Hematopoietic multipotent progenitor cell treated with erythropoietin and hydrocortisone succinate and interleukin-3 and kit ligand, for 4 days (in vitro differentiated cells): ENCODE measurements around the gene MUC16.
"Not testable (repeated sequence)": the region's sequence is repeated elsewhere in the genome, so short reads cannot be mapped to it uniquely, and the experiment has no call there.

Source experiments
- DNase-seq: peaks from one replicate; pipeline ENCODE4 v3.0.0-alpha.2; 2015

Gene MUC16

DNA sequence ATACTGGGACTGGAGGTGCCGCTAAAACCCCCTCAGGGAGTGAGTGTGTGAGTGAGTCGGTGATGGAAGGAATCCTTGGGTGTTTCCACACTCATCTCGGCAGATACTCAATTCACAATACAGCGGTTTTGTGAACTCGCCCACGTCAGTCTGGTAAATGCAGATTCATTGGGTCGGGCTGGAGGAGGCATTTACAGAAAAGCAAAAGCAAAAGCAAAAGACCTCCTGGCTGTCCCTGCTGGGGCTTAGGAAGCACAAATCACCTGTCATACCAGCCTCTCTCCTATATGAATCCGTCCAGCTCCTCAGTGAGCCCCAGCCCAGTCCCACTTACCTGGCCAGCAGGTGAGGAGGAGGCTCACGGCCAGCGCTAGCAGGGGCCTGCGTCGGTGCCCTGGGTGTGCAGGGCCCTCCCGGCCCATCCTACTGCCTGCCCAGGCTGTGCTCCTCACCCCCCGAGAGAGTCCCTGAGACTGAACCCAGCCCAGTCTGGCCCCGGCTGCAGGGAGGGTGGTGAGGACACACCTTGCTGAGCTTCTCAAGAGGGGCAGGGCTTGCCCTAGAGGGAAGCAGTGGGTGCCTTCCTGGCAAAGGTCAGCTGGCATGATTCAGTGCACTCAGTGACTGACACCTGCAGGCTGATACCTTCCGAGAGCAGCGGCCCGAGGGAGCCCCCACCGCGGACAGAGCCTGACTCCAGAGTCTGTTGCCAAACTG, at the start of gene MUC16:
TSS of gene MUC16 (minus strand) at position 475 of the 717 bp plus-strand sequence.
- no peak for DNase-seq

DNA sequence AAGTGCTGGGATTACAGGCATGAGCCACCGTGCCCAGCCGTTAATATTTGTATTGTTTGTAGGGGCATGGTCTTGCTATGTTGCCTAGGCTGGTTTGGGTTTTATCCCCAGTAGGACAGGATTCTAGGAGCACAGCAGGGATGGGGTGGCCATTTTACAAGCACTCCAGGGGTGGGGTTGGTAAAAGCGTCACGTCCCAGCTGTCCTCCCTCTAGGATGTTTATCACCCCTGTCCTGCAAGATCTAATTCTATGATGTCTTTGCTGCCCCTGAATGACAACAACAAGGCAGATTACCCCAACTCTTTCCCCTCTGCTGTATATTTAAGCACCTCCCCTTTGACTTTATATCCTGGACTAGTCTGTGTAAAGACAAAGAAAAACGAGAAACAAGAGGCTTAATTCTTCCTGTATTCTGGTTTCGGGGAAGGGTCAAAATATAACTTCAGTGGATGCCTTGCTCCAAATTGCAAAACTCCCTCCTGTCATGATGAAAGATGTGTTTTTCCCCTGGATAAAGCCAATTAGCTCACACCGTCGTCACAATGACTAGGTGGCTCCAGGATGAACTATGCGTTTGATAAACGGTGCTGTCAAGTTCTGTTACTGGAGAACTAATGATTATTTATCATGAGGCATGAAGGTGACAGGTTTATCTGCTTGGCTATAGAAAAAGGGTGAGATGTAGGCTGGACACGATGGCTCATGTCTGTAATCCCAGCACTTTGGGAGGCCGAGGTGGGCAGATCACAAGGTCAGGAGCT, 48.9 kb upstream of the MUC16 start:
- no peak for DNase-seq

DNA sequence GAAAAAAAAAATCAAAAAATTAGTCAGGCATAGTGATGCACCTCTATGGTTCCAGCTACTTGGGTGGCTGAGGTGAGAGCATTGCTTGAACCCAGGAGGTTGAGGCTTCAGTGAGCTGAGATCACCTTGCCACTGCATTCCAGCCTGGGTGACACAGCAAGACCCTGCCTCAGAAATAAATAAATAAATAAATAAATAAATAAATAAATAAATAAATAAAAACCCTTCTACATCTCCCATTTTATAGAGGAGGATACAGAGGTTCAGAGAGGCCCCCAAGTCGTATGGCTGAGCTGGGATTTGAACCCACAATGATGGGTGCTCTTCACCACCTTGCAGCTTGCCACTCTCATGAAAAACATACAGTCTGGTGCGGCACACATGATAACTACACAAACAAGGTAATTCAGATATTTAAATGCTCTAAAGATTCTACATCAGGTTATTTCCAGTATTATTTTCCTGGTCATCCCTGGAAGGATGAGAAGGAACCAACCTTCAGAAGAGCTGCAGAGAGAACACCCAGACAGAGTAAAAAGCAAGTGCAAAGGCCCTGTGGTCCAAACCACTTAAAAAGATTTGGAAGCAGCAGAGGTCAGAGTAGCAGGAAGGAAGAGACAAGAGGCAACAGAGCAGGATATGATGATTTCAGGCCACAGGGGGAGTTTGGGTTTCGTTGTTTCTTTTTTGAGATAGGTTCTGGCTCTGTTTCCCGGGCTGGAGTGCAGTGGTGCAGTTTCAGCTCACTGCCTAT, 47.5 kb upstream of the MUC16 start:
- DNase-seq = no peak

DNA sequence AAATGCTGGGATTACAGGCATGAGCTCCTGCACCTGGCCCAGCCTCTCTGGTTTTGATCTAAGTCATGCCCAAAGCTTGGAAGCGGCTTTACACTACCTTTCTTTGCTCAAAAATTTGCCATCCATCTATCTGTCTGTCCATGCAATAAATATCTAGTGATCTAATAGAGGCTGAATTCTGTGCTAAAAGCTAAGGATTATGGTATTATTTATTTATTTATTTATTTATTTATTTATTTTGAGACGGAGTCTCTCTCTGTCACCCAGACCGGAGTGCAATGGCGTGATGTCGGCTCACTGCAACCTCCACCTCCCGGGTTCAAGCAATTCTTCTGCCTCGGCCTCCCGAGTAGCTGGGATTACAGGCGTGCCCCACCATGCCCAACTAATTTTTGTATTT, 45.9 kb upstream of the MUC16 start:
- DNase-seq = not testable (repeated sequence)

DNA sequence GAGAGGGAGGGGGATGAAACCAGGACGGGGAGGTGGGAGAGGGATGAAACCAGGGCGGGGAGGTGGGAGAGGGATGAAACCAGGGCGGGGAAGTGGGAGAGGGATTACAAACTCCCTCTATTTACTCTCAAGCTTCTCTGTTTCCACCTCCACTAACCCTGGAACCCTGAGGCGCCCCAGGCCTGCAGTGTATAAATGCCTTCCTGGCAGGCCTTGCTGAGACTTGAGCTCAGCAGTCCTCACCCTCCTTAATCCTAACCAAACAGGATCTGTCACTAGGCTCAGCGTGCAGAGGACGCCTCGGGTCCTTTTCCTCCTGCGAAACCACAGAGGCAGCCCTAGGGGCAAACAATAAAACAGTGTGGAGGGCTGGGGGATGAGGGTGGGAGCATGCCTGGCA, 44.6 kb upstream of the MUC16 start:
- DNase-seq = no peak

DNA sequence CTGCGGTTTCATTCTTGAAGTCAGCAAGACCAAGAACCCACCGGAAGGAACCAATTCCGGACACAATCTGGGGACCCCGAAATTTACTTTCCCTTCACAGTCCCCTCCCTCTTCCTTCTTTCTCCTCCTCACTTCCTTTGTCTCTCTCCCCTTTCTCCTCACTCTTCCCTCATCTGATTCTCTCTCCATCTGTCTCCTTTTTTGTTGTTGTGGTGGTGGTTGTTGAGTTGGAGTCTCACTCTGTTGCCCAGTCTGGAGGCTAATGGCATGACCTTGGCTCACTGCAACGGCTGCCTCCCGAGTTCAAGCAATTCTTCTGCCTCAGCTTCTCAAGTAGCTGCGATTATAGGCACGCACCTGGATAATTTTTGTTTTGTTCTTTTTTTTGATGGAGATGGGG, 44.0 kb upstream of the MUC16 start:
- DNase-seq = no peak

DNA sequence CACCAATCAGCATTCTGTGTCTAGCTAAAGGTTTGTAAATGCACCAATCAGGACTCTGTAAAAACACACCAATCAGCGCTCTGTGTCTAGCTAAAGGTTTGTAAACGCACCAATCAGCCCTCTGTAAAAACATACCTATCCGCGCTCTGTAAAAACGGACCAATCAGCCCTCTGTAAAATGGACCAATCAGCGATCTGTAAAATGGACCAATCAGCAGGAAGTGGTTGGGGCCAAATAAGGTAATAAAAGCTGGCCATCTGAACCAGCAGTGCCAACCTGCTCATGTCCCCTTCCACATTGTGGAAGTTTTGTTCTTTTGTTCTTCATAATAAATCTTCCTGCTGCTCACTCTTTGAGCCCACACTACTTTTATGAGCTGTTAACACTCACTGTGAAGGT, 43.5 kb upstream of the MUC16 start:
- DNase-seq = not testable (repeated sequence)

DNA sequence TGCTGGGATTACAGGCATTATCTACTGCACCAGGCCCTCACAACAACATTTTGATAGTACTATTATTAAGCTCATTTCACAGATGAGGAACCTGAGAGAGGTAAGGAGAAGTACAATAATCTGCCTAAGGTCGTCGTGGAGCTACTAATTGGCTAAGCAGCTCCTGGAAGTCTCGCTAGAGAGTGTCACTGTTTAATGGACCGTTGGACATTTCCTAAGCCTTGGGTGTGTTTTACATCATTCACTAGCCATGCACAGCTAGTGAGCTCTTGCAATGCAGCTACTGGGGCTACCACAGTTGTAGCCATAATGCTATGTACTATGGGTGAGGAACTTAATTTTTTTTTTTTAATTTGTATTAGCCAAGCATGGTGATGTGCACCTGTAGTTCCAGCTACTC, 42.7 kb upstream of the MUC16 start:
- DNase-seq = no peak

DNA sequence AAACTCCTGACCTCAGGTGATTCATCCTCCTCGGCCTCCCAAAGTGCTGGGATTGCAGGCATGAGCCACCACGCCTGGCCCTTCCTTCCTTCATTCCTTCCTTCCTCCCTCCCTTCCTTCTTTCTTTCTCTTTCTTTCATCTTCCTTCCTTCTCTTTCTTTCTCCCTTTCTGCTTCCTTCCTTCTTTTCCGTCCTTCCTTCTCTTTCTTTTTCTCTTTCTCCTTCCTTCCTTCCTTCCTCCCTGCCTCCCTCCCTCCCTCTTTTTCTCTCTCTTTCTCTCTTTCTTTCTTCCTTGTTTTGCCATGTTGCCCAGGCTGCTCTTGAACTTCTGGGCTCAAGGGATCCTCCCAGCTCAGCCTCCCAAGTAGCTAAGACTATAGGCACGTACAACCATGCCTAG, 36.5 kb upstream of the MUC16 start:
- DNase-seq = no peak

DNA sequence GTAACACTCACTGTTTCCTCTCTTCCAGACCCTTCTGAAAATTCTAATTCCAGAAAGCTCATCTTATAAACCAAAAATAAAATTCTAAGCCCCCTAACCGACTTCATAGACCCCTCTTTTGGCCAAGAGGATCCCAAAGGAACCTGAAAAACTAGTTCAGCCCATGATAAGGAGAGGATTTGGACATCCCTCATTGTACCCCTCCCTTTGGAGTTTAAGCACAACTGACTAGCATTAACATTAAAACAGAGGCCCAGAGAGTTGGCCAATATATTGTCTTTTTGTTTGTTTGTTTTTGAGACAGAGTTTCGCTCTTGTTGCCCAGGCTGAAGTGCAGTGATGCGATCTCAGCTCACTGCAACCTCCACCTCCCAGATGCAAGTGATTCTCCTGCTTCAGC, 34.2 kb upstream of the MUC16 start:
- no peak for DNase-seq

DNA sequence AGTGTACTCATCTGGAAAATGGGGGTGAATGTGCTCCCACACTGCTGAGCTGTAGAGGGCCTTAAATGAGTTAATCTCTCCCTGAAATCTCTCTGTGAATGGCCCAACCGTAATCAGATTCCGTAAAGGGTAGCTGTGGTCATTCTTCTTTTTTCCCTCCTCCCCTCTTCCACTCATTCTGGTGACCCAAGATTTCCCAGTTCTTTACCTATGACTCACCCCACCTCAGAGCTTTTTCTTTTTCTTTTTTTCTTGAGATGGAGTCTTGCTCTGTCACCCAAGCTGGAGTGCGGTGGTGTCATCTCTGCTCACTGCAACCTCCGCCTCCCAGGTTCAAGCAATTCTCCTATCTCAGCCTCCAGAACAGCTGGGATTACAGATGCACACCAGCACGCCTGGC, 33.3 kb upstream of the MUC16 start:
- DNase-seq = no peak

DNA sequence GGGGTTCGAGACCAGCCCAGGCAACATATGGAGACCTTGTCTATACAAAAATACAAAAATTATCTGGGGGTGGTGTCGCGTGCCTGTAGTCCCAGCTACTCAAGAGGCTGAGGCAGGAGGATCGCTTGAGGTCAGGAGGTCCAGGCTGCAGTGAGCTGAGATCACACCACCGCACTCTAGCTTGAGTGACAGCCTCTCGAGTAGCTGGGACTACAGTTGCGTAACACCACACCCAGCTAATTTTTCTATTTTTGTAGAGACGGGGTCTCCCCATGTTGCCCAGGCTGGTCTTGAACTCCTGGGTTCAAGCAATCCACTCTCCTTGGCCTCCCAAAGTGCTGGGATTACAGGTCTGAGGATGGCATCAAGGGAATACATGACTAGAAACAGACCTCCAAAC, 30.8 kb upstream of the MUC16 start:
- no peak for DNase-seq

DNA sequence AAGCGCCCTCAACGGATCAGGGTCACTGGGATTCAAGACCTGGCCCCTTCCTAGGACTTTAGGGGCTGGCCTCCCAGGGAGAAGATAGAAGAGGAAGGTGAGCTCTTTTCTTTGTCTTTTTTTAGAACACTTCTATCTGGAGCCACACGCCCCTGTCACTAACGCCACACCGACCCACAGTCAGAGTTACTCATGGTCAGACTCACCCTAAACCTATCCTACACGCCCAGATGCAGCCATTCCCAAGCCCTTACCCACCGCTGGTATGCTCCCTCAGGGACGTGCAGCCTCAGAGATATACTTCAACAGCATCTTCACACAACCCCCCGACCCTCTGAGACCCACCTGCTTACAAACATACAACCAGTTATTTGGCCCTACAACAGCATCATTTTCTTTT, 29.9 kb upstream of the MUC16 start:
- DNase-seq = no peak

DNA sequence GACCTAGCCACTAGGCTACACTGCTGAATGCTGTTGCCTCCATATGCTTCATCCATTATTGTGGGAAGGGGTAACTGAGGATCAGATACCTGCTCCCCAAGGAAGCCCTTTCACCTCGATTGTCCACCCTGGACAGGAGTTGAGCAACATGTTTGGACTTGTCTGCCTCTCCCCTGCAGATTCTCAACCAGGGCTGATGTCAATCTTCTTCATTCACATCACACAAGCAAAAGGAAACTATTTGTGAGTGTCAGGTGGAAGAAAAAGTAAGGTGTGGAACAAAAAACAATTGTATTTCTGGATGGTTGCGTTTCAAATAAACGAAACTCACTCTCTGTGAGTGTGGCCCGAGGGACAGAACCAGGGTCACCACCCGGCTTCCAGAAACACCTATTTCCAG, 29.5 kb upstream of the MUC16 start:
- no peak for DNase-seq

DNA sequence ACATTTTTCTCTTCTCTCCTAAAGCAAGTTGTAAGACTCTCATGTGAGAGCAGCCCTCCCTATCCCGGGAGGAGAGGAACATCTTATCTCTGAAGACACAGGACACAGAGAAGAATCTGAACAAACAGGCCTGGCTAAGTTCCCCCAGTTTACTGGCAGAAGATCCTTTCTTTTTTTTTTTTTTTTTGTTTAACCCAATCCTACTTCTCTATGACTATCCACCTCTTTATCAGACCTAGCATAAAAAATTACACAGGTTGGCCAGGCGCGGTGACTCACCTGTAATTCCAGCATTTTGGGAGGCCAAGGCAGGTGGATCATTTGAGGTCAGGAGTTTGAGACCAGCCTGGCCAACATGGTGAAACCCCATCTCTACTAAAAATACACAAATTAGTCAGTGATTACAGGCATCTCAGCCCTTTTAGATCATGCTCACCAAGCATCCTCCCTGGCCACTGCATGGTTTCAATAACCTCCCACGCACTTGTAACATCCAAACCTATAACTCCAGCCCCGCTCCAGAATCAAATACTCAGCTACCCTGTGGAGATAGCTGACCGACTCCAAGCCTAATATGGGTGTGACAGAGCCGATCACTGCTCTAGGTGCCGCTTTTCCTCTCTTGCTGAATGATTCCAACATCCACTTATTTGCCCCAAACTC, 27.3 kb upstream of the MUC16 start:
- no peak for DNase-seq

DNA sequence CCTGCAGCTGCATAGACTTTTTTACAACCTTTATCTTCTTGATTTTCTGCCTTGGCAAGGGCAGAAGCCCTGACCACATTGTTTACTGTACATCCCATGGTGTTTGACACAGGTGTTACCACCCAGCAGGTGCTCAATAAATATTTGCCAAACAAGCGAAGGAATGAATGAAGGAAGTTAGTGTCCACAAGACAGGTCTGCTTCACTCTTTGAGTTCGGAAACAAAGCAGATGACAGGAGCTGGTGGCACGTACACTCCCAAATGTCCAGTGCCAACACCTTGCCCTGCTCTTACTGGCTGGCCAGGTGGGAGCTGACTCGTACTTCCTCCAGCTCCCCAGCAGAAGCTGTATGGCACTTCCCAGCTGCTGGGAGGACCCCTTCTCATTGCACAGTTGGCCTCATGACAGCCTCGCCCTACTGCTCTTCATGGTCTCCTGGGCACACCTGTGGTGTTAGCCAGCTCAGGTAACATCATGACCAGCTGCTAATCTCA, 22.0 kb upstream of the MUC16 start:
- DNase-seq = no peak

DNA sequence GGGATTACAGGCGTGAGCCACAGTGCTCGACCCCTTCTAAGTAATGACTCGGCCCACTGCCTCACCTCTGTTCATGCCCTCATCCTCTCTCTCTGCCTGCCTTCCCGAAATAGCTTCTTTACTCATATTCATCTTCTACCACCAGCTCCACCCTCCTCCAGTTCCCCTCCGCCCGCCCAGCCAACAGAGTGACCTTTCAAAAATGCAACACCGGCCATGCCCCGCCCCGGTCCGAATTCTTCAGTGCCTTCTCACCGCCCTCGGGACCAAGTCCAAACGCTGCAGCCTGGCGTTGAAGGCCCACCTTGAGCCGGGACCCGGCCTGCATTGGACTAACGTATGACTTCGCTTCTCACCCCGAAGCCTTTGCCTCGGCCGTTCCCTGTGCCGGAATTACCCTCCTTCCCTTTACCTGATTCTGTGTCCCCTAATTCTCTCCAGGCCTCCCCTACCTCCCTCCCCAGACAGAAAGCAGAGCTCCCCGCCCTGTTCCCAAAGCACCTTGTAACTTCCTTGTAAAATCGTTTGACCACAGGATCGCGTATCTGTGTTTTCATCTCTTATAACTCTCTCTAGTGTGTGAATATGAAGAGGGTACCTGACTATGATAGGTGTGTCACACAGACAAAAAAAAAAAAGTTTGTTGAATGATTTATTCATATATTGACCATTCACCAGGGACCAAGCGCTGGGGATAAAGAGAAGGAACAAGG, 8.1 kb upstream of the MUC16 start:
- no peak for DNase-seq

DNA sequence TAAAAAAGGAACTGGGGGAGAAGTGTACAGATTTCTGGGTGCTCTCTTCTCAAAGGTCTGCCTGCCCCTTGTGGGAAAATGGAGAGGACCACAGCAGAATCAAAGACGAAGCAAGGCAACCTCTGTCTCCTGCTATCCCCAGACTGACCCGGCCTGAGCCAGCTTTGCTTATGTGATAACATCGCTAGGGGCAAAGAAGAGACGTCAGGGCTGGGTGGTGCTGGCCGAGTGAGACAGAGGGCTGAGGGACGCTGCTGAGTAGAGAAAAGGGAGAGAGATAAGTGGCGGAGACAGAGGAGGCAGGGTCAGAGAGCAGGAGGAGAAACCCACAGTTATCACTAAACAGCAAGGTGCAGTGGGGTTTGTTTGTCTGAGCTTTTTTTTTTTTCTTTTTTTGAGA, 4.6 kb upstream of the MUC16 start:
- peak; percentile 15 for DNase-seq

DNA sequence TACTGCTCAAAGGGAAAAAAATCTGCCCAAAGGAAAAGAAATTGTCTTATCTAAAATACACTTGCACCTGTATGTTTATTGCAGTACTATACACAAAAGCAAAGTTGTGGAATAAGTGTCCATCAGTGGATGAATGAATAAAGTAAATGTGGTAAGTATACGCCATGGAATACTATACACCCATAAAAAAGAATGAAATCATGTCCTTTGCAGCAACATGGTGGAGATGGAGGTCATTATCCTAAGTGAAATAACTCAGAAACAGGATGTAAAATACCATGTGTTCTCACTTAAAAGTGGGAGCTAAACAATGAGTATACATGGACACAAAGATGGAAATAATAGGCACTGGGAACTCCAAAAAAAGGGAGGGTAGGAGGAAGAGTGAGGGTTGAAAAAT, 3.8 kb upstream of the MUC16 start:
- no peak for DNase-seq

DNA sequence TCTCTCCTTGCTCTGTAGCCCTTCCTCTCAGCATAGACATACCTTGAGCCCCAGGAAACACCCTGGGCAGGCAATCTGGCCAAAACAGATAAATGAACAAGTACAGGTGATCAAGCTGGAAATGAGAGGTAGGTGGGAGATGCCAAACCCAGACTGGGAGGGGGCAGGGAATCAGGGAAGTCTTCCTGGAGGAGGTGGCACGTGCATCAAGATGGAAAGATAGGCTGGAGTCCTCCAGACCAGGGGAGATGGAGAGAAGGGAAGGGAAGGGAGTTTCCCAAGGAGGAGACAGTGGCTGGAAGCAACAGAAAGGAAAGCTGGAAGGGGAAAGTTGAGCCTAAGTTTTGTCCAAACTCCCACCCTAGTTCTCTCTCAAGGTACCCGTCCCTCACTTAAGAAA, 1.7 kb upstream of the MUC16 start:
- no peak for DNase-seq

DNA sequence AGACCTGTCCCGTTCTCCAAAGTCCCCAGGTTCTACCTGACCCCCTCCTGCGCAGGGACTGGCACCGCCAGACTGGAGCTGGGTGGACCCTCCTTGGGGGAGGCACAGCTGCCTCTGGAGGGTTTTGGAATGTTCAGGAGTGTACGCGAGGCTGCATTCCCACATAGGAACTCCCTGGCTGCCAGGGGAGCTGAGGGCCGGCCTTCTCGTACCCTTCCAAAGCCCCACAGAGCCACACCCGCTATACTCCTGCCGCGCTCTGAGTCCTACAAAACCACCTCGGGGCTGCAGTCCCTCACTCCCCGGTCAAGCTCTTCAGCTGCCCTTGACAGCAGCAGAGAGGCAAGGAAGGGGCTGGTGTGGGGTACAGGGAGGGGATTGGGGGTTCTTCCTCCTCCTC, 484 bp upstream of the MUC16 start:
- DNase-seq = no peak

DNA sequence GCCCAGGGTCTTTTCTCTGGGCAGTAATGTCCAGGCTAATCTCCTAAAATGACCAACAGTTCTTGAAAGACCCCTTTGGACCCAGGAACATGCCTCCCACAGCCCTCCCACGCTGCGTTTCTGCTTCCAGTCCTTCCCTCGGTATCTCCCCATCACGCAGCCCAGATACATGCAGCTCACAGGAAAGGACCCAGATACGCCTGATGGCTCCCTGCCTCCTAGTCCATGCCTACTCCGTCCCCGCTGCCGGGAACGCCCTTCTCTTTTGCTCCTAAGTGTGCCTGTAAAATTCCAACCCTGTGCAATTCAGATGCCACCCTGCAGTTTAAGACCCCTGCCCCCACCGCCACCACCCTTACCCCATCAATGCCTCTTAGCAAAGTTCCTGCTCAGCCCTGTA, 778 bp downstream of the MUC16 start:
- DNase-seq = no peak

DNA sequence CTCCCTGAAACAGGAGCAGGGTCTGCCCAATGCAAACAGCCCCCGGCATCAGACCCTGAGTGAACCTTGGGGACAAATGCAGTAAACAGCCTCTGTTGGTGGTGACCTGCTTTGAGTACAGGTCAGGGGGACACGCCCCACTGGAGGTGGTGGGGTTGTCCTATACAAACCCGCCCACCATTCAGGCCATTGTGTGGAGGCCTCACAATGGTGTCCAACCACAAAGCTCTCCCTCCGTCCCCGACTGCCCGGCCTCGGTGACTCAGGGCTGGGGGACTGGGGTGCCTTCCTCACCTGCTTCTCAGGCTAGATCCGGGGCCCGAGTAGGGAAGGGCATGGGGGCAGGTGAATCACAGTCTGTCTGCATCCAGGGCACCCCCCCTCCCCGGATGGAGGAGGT, 1.5 kb downstream of the MUC16 start:
- no peak for DNase-seq
